GM19240 (cell line): Measurements from ENCODE around the gene KSR1.

Experiments
- DNase-seq: peaks from one replicate; pipeline ENCODE4 v3.0.0; 2011; ENCODE audit warnings: low spot score; ENCODE audit not compliant: insufficient read length

The KSR1 gene

DNA sequence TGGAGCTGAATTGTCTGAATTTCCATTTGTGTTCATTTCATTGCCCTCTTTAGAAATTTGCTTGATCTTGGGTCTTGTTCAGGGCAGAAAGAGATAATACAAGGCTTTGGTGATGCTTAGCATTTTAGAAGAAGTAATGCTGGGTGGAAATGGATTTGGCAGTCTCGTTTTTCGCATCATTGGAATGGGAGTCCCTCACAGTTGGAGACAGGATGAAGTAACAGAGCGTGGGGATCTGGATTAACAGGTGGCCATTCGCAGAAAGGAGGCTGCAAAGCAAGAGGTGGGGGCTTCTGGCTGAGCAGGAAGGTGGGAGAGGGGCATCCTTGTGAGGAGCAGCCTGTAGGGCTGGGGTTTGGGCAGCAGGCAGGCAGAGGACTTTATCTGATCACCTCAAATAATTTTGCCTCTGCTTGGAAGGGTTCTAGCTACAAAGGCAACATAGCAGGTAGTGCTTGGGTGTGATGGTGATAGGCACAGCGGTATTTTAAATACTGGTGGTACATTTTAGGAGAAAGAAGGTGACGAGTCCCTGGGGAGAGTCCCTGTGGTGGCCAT, 17.0 kb downstream of the KSR1 start:
- no peak for DNase-seq

GRCh38 chr17:27473748-27474609, 17.7 kb downstream of the KSR1 start:
- DNase-seq: no peak

DNA sequence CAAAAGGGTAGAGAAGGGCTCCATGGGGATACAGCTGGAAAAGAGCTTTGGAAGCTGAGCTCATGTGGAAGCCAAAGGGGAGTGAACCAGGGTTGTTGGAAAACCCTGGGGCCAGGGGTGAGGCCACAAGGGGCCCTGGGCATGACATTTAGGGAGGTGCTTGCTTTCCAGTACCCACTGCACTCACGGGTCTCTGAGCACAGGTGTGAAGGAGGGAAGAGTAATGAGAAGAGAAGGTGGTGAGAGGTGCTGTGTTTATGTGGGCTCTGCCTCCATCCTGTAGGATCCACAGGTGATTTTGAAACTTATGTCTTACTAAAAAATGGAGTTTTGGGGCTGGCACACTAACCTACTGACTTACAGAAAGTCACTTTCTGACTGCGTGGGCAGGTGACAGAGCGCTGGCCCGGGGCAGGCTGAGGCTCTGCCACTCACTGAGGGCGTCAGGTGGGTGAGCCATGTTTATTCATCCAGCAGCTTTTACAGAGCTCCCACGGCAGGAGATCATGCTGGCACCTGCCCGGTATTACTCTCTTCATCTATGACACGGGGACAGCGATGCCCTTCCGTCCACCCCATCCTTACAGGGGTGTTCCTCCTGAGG, 18.9 kb downstream of the KSR1 start:
- no peak for DNase-seq

DNA sequence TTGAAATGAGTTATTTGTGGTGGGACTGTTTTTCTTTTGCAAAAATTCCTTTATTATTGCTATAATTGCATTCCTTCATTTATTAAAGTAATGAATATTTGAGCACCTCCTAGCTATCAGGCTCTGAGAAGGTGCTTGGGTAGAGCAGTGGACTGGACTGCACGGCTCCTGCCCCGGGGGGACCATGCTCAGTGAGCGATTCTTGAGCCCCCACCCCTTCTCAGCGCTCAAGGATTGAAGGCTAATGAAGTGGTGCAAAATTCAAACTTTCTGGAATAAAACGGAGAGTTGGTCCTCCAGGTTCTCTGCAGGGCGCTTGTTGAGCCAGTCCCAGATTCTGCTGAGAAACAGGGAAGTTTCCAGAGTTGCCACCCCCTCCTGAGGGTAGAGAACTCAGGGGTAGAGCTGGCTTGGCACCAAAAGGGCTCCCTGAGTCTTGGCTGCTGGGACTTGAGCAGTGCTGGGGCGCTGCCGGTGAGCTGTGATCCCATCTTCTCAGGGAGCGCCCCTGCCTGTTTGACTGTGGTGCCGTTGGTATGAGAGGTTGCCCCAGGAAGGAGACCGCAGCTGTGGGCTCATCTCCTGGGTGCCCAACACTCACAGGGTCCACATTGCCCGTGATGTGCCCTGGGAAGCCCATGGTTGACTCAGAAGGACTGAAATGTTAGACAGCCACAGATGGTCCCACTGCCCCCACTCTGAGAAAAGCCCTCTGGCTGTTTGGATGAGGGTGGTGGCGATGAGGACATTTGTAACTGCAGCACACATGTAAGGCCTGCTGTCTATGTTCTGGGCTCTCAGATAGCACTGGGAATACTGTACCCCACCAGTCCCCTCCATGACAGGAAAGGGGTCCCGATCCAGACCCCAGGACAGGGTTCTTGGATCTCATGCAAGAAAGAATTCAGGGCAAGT, 20.0 kb downstream of the KSR1 start:
- DNase-seq: no peak

DNA sequence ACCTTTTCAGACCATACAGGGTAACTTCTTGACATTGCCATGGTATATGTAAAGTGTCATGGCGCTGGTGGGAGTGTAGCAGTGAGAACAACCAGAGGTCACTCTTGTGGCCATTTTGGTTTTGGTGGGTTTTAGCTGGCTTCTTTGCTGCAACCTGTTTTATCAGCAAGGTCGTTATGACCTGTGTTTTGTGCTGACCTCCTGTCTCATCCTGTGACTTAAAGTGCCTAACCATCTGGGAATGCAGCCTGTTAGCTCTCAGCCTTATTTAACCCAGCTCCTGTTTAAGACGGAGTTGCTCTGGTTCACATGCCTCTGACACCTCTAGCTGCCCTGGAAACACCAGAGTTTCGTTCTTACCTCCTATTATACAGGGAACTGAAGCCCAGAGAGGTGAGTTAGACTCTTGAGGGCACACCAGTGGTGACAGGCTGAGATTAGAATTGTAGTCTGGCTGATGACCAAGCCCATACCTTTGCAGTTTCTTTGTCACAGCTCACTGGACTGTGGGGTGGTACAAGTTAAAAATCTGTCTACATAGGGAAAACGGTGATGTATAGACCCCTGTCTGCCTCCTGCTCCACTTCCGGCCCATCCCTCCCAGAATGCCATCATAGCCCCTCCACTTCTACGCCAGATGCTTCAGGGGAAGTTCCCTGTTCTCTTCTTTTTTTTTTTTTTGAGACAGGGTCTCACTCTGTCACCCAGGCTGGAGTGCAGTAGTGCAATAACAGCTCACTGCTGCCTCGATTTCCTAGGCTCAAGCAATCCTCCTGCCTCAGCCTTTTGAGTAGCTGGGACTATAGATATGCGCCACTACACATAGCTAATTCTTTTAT, 21.0 kb downstream of the KSR1 start:
- DNase-seq: no peak

DNA sequence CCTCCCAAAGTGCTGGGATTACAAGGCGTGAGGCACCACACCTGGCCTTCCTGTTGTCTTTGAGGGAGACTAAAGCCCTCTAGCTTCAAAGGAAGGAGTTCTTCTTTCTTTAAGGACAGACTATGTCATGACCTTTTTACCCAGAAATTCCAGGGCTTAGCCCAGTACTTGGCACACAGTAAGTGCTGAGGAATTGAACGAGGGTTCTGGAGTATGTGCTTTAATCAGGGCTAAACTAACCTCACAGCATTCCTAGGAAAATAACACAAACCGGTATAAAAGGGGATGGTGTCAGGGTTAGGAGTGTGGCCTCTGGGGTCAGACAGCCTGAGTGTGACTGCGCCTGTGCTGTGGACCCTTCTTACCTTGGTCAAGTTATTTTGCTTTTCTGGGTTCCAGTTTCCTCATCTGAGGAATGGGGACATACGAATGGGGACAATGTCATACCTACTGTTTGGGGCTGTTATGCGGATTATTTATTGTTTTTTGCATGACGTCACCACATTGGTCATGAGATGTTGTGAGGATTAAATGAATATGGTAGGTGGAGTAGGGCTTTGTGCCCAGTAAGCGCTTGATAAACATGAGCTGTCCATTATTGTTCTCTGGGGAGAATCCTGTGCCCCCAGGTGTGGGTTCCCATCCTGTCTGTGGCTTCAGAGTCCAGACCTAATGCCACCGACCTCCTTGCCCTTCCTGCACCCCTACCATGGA, 21.9 kb downstream of the KSR1 start:
- DNase-seq: no peak

DNA sequence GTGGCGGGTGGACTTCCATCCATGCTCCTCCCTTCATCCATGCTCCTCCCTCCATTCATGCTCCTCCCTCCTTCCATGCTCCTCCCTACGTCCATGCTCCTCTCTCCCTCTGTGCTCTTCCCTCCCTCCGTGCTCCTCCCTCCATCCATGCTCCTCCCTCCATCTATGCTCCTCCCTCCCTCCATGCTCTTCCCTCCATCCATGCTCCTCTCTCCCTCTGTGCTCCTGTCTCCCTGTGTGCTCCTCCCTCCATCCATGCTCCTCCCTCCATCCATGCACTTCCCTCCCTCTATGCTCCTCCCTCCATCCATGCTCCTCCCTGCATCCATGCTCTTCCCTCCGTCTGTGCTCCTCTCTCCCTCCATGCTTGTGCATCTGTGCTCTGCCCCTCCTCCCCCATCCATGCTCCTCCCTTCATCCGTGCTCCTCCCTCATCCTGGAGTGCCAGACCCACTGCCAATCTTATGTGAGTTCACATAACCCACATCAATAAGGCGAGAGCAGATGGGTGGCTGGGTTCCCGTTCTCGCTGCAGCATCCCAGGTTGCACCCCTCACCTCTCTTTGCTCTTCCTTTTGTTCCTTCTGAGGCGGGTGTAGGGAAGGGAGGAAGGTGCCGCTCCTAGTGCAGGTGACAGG, 22.8 kb downstream of the KSR1 start:
- DNase-seq: no peak

GRCh38 chr17:27479838-27480237, 23.6 kb downstream of the KSR1 start:
- no peak for DNase-seq

- no peak for DNase-seq
Observed at GRCh38 chr17:27480699-27481098, 24.5 kb downstream of the KSR1 start.

GRCh38 chr17:27481327-27481726, 25.1 kb downstream of the KSR1 start:
- DNase-seq: no peak

DNA sequence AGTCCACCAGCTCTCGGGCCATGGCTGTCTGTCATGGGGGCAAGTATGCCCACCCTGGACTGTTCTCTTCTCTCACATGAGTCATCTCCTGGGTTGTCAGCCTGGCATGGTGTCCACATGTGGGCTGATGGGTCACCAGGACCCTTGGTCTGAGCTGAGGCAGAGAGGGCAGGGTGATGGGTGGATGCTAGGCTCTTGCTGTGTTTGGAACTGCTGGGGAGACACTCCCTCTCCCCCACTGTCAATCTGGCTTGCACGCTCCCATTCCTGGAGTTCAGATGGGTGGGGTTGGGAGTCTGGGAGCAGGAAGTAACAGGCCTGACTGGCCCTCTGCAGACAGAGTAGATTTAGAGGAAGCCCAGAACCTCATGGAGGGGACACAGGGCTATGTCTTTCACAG, 28.9 kb downstream of the KSR1 start:
- DNase-seq: no peak

- no peak for DNase-seq
Observed at GRCh38 chr17:27485716-27486495, 29.7 kb downstream of the KSR1 start.

GRCh38 chr17:27486741-27487140, 30.5 kb downstream of the KSR1 start:
- no peak for DNase-seq

DNA sequence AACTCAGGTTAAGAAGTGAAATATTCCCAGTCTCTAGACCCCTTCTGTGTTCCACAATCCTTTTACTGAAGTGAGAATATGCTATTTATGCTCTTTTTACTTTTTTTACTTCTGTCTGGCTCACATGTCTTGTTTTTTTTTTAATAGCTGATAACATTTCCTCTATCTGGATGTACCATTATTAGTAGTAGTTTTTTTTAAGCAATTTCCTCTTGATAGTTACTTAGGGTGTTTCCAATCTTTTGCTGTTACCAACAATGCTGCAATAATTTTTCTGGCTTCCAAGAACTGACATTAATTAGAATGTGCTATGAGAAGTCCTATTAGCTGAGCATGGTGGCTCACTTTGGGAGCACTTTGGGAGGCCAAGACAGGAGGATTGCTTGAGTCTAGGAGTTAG, 32.0 kb downstream of the KSR1 start:
- DNase-seq: no peak

- DNase-seq: no peak
Observed at GRCh38 chr17:27489045-27489715, 32.9 kb downstream of the KSR1 start.

GRCh38 chr17:27490391-27490790, 34.1 kb downstream of the KSR1 start:
- DNase-seq: no peak

DNA sequence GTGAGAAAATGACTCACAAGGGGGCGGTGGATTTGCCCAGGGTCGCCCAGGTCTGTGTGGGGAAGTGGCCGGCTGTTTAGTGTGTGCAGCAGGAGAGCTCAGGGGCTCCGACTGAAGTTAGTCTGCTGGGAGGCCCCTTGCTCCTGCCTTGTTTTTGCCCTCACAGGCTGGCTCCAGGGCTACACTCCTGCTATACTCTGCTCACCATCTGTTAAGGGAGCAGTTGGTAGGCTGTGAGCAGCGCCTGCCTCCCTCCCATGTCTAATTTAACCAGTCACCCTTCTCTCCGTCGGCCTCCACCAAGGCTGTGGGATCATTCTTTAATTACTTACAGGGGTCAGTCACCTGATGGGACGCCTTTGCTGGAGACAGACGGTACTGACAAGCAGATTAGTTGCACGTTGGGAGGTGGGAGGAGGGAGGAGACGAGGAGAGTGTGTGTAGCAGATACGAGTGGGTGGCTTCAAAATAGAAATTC, 35.5 kb downstream of the KSR1 start:
- DNase-seq: no peak

GRCh38 chr17:27492470-27492869, 36.2 kb downstream of the KSR1 start:
- DNase-seq: no peak
